ENCODE measurements around the gene CHCHD6. TPM values are rescaled to one million over a fixed set of nuclear protein-coding genes. Genes with fewer than 3 reads are reported as not detected.

The CHCHD6 gene
- total RNA-seq, 1 donor from 2014 or later = 15.7 TPM

GRCh38 chr3:126845920-126846715 is 142.1 kb downstream of the CHCHD6 start:
- H3K27me3 Mint-ChIP-seq (ENCODE audit: low read depth) = no peaks in the 10 kb centered on the region
- no peaks in the 10 kb centered on the region for H3K4me1 Mint-ChIP-seq (ENCODE audit: low read depth)
- intact Hi-C loops (cut with micrococcal nuclease) = no loop called here
- H3K27ac Mint-ChIP-seq = no peak overlapping the region
- no peaks in the 10 kb centered on the region for H3K36me3 Mint-ChIP-seq (ENCODE audit: low read depth)
- H3K9me3 Mint-ChIP-seq = no peaks in the 10 kb centered on the region
- no peak overlapping the region for H3K4me3 Mint-ChIP-seq (ENCODE audit: low read depth)
- no peak for DNase-seq (ENCODE audit: low spot score)

DNA sequence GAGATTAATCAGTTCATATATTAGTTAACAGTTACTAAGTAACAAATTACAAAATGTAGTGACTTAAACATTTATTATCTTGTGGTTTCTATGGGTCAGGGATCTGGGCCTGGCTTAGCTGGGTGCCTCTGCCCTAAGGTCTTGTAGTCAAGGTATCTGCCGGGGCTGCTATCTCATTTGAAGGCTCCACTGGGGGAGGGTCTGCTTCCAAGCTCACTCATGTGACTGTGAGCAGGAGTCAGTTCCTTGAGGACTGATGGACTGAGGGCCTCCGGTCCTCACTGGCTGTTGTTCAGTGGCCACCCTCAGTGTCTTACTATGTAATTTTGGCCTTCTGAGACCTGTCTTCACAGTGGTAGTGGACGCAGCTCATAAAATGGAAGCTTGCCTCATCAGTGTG is 143.0 kb downstream of the CHCHD6 start:
- Mint-ChIP-seq H3K4me1 (ENCODE audit: low read depth) (no peaks in the 10 kb centered on the region), H3K27ac (no peak overlapping the region), H3K4me3 (ENCODE audit: low read depth) (no peak overlapping the region), H3K36me3 (ENCODE audit: low read depth) (no peaks in the 10 kb centered on the region), H3K27me3 (ENCODE audit: low read depth) (no peaks in the 10 kb centered on the region), H3K9me3 (no peaks in the 10 kb centered on the region)
- no peak for DNase-seq (ENCODE audit: low spot score)
- intact Hi-C loops (cut with micrococcal nuclease) = no loop called here

- intact Hi-C loops (cut with micrococcal nuclease) = no loop called here
- Mint-ChIP-seq H3K27ac (no peak overlapping the region), H3K4me1 (ENCODE audit: low read depth) (no peaks in the 10 kb centered on the region), H3K9me3 (no peaks in the 10 kb centered on the region), H3K27me3 (ENCODE audit: low read depth) (no peaks in the 10 kb centered on the region), H3K36me3 (ENCODE audit: low read depth) (no peaks in the 10 kb centered on the region), H3K4me3 (ENCODE audit: low read depth) (no peak overlapping the region)
- DNase-seq (ENCODE audit: low spot score) = no peak
Observed at GRCh38 chr3:126848991-126849390, 145.0 kb downstream of the CHCHD6 start.

- intact Hi-C loops (cut with micrococcal nuclease) = no loop called here
- no peak for DNase-seq (ENCODE audit: low spot score)
- no peaks in the 10 kb centered on the region for H3K4me1 Mint-ChIP-seq (ENCODE audit: low read depth)
- H3K4me3 Mint-ChIP-seq (ENCODE audit: low read depth) = no peak overlapping the region
- no peaks in the 10 kb centered on the region for H3K9me3 Mint-ChIP-seq
- no peaks in the 10 kb centered on the region for H3K27me3 Mint-ChIP-seq (ENCODE audit: low read depth)
- H3K27ac Mint-ChIP-seq = no peak overlapping the region
- H3K36me3 Mint-ChIP-seq (ENCODE audit: low read depth) = no peaks in the 10 kb centered on the region
Observed at GRCh38 chr3:126849768-126850167, 145.7 kb downstream of the CHCHD6 start.

DNA sequence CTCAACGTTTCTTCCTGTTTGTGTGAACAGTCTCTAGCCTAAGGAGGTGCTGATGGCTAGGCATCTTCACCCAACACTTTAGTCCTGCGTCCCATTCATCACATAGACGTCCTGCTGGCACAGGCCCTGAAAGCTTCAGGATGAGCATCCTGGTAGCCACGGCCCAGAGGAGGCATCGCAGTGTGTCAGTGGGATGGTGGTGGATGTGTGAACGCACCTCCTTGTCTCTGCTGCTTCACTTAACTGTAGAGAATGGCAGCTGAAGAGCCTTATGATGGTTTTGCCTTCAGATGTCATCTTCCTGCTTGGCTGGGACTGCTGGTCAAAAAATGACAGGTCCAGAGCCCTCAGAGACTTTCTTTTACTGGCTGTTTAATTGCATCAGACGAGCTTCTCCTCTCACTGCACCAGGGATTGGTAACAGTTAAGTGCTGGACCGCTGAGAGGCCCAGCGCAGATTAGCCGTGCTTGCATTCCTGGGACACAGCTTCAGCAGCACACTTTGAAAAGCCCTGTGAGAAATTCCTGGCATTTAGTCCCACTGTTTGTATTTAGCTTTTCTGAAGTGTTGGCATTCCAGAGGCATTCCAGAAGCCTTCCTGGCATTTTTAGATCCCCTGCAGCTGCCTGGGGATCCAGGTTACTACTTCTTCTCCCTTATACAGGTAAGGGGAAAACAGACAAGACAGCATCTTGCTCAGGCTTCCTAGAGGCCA is 146.5 kb downstream of the CHCHD6 start:
- intact Hi-C loops (cut with micrococcal nuclease) = no loop called here
- DNase-seq (ENCODE audit: low spot score) = no peak
- H3K27ac Mint-ChIP-seq = no peak overlapping the region
- no peak overlapping the region for H3K4me3 Mint-ChIP-seq (ENCODE audit: low read depth)
- no peaks in the 10 kb centered on the region for H3K4me1 Mint-ChIP-seq (ENCODE audit: low read depth)
- H3K36me3 Mint-ChIP-seq (ENCODE audit: low read depth) = no peaks in the 10 kb centered on the region
- no peaks in the 10 kb centered on the region for H3K9me3 Mint-ChIP-seq
- no peaks in the 10 kb centered on the region for H3K27me3 Mint-ChIP-seq (ENCODE audit: low read depth)

GRCh38 chr3:126851382-126851781 is 147.3 kb downstream of the CHCHD6 start:
- intact Hi-C loops (cut with micrococcal nuclease) = no loop called here
- Mint-ChIP-seq H3K4me1 (ENCODE audit: low read depth) (no peaks in the 10 kb centered on the region), H3K36me3 (ENCODE audit: low read depth) (no peaks in the 10 kb centered on the region), H3K9me3 (no peaks in the 10 kb centered on the region), H3K4me3 (ENCODE audit: low read depth) (no peak overlapping the region), H3K27me3 (ENCODE audit: low read depth) (no peaks in the 10 kb centered on the region), H3K27ac (no peak overlapping the region)
- DNase-seq (ENCODE audit: low spot score) = no peak

- no peak for DNase-seq (ENCODE audit: low spot score)
- H3K4me1 Mint-ChIP-seq (ENCODE audit: low read depth) = no peaks in the 10 kb centered on the region
Observed at GRCh38 chr3:126851934-126852333, 147.9 kb downstream of the CHCHD6 start.

GRCh38 chr3:126852511-126852910 is 148.5 kb downstream of the CHCHD6 start:
- H3K27ac Mint-ChIP-seq = no peak overlapping the region
- no peaks in the 10 kb centered on the region for H3K27me3 Mint-ChIP-seq (ENCODE audit: low read depth)
- no peaks in the 10 kb centered on the region for H3K9me3 Mint-ChIP-seq
- intact Hi-C loops (cut with micrococcal nuclease) = no loop called here
- no peak overlapping the region for H3K4me3 Mint-ChIP-seq (ENCODE audit: low read depth)
- no peaks in the 10 kb centered on the region for H3K4me1 Mint-ChIP-seq (ENCODE audit: low read depth)
- no peak for DNase-seq (ENCODE audit: low spot score)
- no peaks in the 10 kb centered on the region for H3K36me3 Mint-ChIP-seq (ENCODE audit: low read depth)

More at GRCh38 chr3:126851934-126852333, 147.9 kb downstream of the CHCHD6 start:
- Mint-ChIP-seq H3K36me3 (ENCODE audit: low read depth) (no peaks in the 10 kb centered on the region), H3K27me3 (ENCODE audit: low read depth) (no peaks in the 10 kb centered on the region), H3K9me3 (no peaks in the 10 kb centered on the region), H3K27ac (no peak overlapping the region), H3K4me3 (ENCODE audit: low read depth) (no peak overlapping the region)
- intact Hi-C loops (cut with micrococcal nuclease) = no loop called here

DNA sequence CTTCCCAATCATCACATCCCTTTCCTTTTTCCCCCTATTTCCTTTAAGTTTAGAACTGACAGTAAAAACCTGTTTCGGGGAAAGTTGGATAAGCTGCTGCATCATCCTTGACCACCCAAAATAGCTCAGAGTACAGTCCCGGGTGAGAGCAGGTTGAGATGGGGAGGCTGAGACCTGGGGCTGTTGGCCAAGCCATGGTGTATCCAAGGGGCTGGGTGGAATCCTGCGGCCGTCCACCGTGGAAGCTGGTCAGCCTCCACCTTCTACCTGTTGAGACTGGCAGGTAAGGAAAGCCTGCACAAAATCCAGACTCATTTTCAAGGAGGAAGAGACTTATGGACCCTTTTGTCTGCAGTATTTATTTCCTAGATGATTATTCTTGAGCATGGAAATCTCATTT is 150.6 kb downstream of the CHCHD6 start:
- no peak for DNase-seq (ENCODE audit: low spot score)
- intact Hi-C loops (cut with micrococcal nuclease) = no loop called here

DNA sequence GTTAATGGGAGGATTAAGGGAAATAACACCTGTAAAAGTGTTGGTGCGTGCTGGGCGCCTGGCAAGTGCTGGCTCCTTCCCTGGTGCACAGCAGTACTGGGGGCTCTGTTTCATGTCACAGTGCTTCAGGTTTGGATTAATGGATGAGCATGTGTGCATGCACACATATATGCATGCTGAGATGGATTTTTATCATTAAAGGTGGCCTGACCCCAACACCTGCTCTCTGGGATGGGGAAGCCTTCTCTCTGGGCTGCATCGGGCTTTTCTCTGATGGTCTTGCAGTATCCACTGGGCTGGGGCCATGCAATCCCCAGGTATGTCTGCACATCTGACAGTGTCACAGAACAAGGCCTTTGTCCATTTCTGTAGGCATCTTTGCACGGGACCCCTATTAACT is 151.3 kb downstream of the CHCHD6 start:
- Mint-ChIP-seq H3K4me3 (ENCODE audit: low read depth) (no peak overlapping the region), H3K4me1 (ENCODE audit: low read depth) (no peaks in the 10 kb centered on the region), H3K27me3 (ENCODE audit: low read depth) (no peaks in the 10 kb centered on the region), H3K9me3 (no peaks in the 10 kb centered on the region), H3K27ac (no peak overlapping the region), H3K36me3 (ENCODE audit: low read depth) (no peaks in the 10 kb centered on the region)
- no peak for DNase-seq (ENCODE audit: low spot score)
- intact Hi-C loops (cut with micrococcal nuclease) = no loop called here

More for the DNA sequence above, 150.6 kb downstream of the CHCHD6 start:
- no peak overlapping the region for H3K4me3 Mint-ChIP-seq (ENCODE audit: low read depth)
- no peaks in the 10 kb centered on the region for H3K36me3 Mint-ChIP-seq (ENCODE audit: low read depth)
- H3K27me3 Mint-ChIP-seq (ENCODE audit: low read depth) = no peaks in the 10 kb centered on the region
- H3K27ac Mint-ChIP-seq = no peak overlapping the region
- no peaks in the 10 kb centered on the region for H3K9me3 Mint-ChIP-seq
- H3K4me1 Mint-ChIP-seq (ENCODE audit: low read depth) = no peaks in the 10 kb centered on the region

- H3K4me1 Mint-ChIP-seq (ENCODE audit: low read depth) = no peaks in the 10 kb centered on the region
- DNase-seq (ENCODE audit: low spot score) = no peak
- no peaks in the 10 kb centered on the region for H3K9me3 Mint-ChIP-seq
- H3K27me3 Mint-ChIP-seq (ENCODE audit: low read depth) = no peaks in the 10 kb centered on the region
- H3K36me3 Mint-ChIP-seq (ENCODE audit: low read depth) = no peaks in the 10 kb centered on the region
- no peak overlapping the region for H3K4me3 Mint-ChIP-seq (ENCODE audit: low read depth)
- no peak overlapping the region for H3K27ac Mint-ChIP-seq
- intact Hi-C loops (cut with micrococcal nuclease) = no loop called here
Observed at GRCh38 chr3:126857928-126858327, 153.9 kb downstream of the CHCHD6 start.

DNA sequence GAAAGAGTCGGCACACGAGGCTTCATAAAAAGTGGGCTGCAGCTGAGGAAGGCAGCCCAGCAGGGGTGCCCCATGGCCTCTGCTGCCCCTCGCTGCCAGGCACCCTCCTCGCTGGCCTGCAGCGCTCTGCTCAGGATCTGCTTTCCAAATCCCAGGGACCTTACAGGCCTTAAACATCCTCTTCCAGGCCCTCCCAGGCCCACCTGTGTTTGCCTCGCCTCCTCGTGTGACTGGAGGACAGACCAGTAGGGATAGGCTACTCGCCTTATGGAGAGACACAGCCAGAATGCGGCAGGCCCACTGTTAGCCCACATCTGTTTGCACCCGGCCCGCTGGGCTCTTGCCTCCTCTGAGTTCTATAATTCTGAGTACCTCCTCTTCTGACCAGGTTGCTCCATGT is 154.4 kb downstream of the CHCHD6 start:
- no peak overlapping the region for H3K27ac Mint-ChIP-seq
- H3K9me3 Mint-ChIP-seq = no peaks in the 10 kb centered on the region
- H3K36me3 Mint-ChIP-seq (ENCODE audit: low read depth) = no peaks in the 10 kb centered on the region
- no peak for DNase-seq (ENCODE audit: low spot score)
- H3K4me1 Mint-ChIP-seq (ENCODE audit: low read depth) = no peaks in the 10 kb centered on the region
- intact Hi-C loops (cut with micrococcal nuclease) = no loop called here
- no peak overlapping the region for H3K4me3 Mint-ChIP-seq (ENCODE audit: low read depth)
- no peaks in the 10 kb centered on the region for H3K27me3 Mint-ChIP-seq (ENCODE audit: low read depth)

DNA sequence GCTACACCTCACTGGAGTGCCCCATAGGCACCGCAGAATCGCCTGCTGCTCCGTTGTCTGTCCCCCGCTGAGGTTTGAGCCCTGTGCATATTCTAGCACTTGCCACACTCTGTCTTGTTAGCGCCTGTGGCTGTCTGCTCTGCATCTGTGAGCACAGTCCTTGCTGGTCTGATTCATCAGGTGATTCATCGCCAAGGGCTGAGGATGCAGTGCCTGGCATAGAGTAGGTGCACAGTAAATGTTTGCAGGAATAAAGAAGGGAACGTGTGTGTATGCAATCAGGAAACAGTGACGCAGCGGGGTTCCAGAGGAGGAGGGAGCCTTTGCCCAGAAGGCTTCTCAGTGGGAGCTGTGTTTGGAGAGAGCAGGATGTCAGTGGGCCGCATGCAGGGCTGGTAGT is 154.8 kb downstream of the CHCHD6 start:
- no peaks in the 10 kb centered on the region for H3K4me1 Mint-ChIP-seq (ENCODE audit: low read depth)
- no peaks in the 10 kb centered on the region for H3K36me3 Mint-ChIP-seq (ENCODE audit: low read depth)
- no peak overlapping the region for H3K4me3 Mint-ChIP-seq (ENCODE audit: low read depth)
- no peak overlapping the region for H3K27ac Mint-ChIP-seq
- intact Hi-C loops (cut with micrococcal nuclease) = no loop called here
- H3K9me3 Mint-ChIP-seq = no peaks in the 10 kb centered on the region
- no peak for DNase-seq (ENCODE audit: low spot score)
- H3K27me3 Mint-ChIP-seq (ENCODE audit: low read depth) = no peaks in the 10 kb centered on the region

Data from activated T-helper 2 cell treated with anti-CD3 and anti-CD28 coated beads, Interferon-gamma antibody, Interleukin-2, Interleukin-4, amounts not matched to agents 10 μg/mL and 5 μg/mL and 100 μg/mL, durations not matched to agents 14 hours and 24 hours and 36 hours (primary cell).